Measurements from ENCODE around the gene SLC25A38.

DNA sequence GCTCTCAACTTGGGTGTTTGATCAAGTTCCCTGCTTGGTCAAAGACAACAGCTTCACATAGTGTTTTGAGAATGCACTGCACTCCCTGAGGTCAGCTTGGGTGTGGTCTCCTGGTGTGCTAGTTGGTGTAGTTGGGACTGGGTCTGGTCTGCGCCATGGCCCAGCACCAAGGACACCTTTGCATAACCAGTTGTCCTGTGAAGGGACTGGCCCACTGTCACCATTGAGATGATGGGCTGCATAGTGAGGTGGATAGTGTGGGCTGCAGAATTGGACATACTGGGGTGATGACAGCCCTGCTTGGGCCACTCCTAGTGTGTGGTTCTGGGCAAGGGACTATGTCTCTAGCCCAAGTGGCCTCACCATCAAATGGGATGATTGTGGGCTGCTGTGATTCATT lies 32.8 kb downstream of the SLC25A38 start:
- TF ChIP-seq, protein P1, sequence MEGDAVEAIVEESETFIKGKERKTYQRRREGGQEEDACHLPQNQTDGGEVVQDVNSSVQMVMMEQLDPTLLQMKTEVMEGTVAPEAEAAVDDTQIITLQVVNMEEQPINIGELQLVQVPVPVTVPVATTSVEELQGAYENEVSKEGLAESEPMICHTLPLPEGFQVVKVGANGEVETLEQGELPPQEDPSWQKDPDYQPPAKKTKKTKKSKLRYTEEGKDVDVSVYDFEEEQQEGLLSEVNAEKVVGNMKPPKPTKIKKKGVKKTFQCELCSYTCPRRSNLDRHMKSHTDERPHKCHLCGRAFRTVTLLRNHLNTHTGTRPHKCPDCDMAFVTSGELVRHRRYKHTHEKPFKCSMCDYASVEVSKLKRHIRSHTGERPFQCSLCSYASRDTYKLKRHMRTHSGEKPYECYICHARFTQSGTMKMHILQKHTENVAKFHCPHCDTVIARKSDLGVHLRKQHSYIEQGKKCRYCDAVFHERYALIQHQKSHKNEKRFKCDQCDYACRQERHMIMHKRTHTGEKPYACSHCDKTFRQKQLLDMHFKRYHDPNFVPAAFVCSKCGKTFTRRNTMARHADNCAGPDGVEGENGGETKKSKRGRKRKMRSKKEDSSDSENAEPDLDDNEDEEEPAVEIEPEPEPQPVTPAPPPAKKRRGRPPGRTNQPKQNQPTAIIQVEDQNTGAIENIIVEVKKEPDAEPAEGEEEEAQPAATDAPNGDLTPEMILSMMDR (conservative IDR thresholded peaks at IDR 0.05) = no peak
- TF ChIP-seq EZH2 (IDR thresholded peaks at IDR 0.05; ENCODE audit: low read depth) = no peak
